Thoracic aorta (tissue), 2 donors: ENCODE measurements around the gene SCARB1. TPM values are rescaled to one million over a fixed set of nuclear protein-coding genes. Genes with fewer than 3 reads are reported as not detected.

Experiments used
- ATAC-seq: fragments of 150-250 bp; one replicate; pipeline ENCODE4 v1.8.0; 2017; ENCODE audit warnings: low read depth; ENCODE audit not compliant: insufficient number of reproducible peaks, low FRiP score
- DNase-seq: peaks from one replicate; pipeline ENCODE4 v3.0.0-alpha.2; 2020; ENCODE audit warnings: low spot score
- H3K27ac ChIP-seq, 2 donors: fragments of 200-600 bp; sonication (generic); 1 replicate in 1 of 2; 2 replicates in 1 of 2; pipeline ENCODE4 v1.5.1; 2016; ENCODE audit warnings: mild to moderate bottlenecking in 2 of 2, moderate library complexity in 2 of 2
- H3K27me3 ChIP-seq: fragments of 200-600 bp; sonication (generic); replicated peaks from 2 replicates; pipeline ENCODE4 v1.6.0; 2016; ENCODE audit warnings: mild to moderate bottlenecking; ENCODE audit not compliant: insufficient read depth
- H3K36me3 ChIP-seq: fragments of 200-600 bp; sonication (generic); one replicate; pipeline ENCODE4 v1.5.1; 2016
- H3K4me1 ChIP-seq, 2 donors: fragments of 200-600 bp; sonication (generic); 1 replicate in 1 of 2; 2 replicates in 1 of 2; pipeline versions ENCODE4 v1.5.1 to v1.6.0; 2016; ENCODE audit warnings: low read depth in 2 of 2, mild to moderate bottlenecking in 1 of 2; ENCODE audit not compliant: control insufficient read depth in 1 of 2
- H3K4me3 ChIP-seq: fragments of 200-600 bp; sonication (generic); 2 replicates; pipeline ENCODE4 v1.5.1; 2016; ENCODE audit warnings: mild to moderate bottlenecking
- H3K9me3 ChIP-seq: fragments of 200-600 bp; sonication (generic); 2 replicates; pipeline ENCODE4 v1.5.1; 2016
- total RNA-seq, 2 donors: library from RNA; depleted of rRNA; stranded (reverse); fragments of >200 nt; gene quantifications; one replicate each; pipeline versions ENCODE4 v1.1.0 to v1.2.3, GENCODE V29; 2016
- TF ChIP-seq, protein P1 (sequence below): fragments of 200-600 bp; sonication (generic); IDR thresholded peaks from one replicate; pipeline ENCODE4 v1.5.1; 2019; ENCODE audit warnings: antibody characterized with exemption

SCARB1 gene
- total RNA-seq, 2 donors from 2014 or later: 8.8 to 13.1 TPM

DNA sequence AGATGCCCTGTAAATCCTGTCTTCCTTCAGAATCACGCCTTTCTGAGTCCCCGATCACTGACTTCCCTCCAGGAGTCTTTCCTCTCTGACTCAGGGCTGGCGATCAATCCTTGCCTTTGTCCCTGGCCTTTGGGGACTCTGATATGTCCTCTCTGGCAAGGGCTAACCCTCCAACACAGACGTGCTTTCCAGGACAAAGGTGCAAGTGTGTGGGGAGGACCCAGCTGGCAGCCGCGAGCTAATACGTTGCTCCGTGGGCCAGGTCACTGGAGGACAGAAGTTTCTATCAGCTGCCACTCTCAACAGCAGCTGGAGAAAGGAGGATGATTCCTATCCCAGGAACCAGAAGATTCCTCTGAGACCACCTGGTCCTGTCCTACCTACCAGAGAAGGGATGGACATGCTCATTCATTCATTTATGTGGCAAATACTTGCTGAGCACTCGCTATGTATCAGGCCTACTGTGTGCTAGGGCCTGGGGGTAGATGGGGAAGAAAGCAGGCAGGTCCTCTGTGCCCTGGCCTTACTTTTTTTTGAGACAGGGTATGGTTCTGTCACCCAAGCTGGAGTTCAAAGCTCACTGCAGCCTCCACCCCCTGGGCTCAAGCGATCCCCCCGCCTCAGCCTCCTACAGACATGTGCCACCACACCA is 8.5 kb upstream of the SCARB1 start:
- no peaks in the 10 kb centered on the region for H3K36me3 ChIP-seq
- TF ChIP-seq, protein P1, sequence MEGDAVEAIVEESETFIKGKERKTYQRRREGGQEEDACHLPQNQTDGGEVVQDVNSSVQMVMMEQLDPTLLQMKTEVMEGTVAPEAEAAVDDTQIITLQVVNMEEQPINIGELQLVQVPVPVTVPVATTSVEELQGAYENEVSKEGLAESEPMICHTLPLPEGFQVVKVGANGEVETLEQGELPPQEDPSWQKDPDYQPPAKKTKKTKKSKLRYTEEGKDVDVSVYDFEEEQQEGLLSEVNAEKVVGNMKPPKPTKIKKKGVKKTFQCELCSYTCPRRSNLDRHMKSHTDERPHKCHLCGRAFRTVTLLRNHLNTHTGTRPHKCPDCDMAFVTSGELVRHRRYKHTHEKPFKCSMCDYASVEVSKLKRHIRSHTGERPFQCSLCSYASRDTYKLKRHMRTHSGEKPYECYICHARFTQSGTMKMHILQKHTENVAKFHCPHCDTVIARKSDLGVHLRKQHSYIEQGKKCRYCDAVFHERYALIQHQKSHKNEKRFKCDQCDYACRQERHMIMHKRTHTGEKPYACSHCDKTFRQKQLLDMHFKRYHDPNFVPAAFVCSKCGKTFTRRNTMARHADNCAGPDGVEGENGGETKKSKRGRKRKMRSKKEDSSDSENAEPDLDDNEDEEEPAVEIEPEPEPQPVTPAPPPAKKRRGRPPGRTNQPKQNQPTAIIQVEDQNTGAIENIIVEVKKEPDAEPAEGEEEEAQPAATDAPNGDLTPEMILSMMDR: no peak
- ATAC-seq (no peak), DNase-seq (no peak)
- H3K9me3 ChIP-seq: no peaks in the 10 kb centered on the region
- no peaks in the 10 kb centered on the region for H3K4me1 ChIP-seq
- H3K4me3 ChIP-seq: no peak overlapping the region
- H3K27me3 ChIP-seq: no peaks in the 10 kb centered on the region
- H3K27ac ChIP-seq: no peak overlapping the region

DNA sequence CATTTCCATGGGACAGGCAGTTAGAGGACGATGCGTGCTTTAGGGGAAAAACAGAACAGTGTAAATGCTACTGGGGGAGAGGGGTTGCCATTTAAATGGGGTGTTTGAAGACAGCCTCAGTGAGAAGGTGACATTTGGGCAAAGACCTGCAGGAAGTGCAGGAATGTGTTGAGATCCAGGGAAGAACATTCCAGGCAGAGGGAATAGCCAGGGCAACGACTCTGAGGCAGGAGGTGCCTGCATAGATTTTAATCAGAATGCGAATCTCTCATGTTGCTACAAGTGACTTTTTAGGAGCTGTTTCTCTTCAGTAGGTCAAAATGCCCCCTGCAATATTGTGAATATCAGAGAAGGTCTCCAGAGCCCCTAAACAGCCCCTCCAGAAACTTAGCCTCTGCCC is 7.6 kb upstream of the SCARB1 start:
- Histone ChIP-seq H3K4me1 (no peaks in the 10 kb centered on the region), H3K9me3 (no peaks in the 10 kb centered on the region), H3K36me3 (no peaks in the 10 kb centered on the region), H3K4me3 (no peak overlapping the region), H3K27me3 (no peaks in the 10 kb centered on the region), H3K27ac (no peak overlapping the region)
- no peak for ATAC-seq
- DNase-seq: no peak
- TF ChIP-seq, protein P1: no peak

DNA sequence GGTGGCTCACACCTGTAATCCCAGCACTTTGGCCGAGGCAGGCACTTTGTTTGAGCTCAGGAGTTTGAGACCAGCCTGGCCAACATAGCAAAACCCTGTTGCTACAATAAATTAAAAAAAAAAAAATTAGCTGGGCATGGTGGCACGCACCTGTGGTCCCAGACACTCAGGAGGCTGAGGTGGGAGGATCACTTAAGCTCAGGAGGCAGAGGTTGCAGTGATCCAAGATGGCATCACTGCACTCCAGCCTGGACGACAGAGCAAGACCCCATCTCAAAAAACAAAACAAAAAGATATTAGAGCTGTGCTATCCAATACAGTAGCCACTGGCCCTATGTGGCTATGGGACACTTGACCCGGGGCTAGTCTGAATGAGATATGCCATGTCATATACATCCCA is 6.9 kb upstream of the SCARB1 start:
- Histone ChIP-seq H3K36me3 (no peaks in the 10 kb centered on the region), H3K9me3 (no peaks in the 10 kb centered on the region), H3K27ac (no peak overlapping the region), H3K4me1 (no peaks in the 10 kb centered on the region), H3K4me3 (no peak overlapping the region), H3K27me3 (no peaks in the 10 kb centered on the region)
- TF ChIP-seq, protein P1: no peak
- ATAC-seq (no peak), DNase-seq (no peak)

DNA sequence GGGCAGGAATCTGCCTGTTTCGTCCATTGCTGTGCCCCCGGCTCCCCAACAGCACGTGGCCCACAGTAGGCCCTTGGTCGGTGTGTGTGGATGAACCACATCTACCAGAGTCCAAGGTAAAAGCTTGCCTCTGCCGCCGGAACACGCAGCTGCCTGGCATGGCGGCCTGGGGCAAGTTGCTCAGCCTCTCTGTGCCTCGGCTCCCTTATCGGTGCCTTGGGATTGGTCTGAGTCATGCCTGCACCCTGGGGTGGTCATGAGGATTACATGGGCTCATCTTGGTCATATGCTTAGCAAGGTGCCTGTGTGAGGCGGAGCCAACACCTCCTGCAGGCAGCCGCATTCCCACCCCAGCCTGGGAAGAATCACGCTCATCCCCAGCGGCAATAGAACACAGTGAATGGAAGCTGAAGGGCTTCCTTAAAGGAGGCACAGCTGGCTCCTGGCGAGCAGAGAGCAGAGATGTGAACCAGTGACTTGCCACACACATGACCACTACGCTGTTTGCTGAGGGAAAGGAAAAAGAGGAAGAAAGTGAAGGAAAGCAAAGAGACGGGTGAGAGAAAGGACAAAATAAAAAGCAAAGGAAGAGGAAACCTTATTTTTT is 5.5 kb upstream of the SCARB1 start:
- DNase-seq (no peak), ATAC-seq (no peak)
- Histone ChIP-seq H3K36me3 (no peaks in the 10 kb centered on the region), H3K9me3 (no peaks in the 10 kb centered on the region), H3K4me3 (peak overlapping the region; percentile 32), H3K4me1 (peaks cover 0 to 3% of the 10 kb centered on the region in 2 donors), H3K27me3 (no peaks in the 10 kb centered on the region), H3K27ac (peak overlapping the region in 1 of 2 donors; percentile 10)
- TF ChIP-seq, protein P1: no peak

DNA sequence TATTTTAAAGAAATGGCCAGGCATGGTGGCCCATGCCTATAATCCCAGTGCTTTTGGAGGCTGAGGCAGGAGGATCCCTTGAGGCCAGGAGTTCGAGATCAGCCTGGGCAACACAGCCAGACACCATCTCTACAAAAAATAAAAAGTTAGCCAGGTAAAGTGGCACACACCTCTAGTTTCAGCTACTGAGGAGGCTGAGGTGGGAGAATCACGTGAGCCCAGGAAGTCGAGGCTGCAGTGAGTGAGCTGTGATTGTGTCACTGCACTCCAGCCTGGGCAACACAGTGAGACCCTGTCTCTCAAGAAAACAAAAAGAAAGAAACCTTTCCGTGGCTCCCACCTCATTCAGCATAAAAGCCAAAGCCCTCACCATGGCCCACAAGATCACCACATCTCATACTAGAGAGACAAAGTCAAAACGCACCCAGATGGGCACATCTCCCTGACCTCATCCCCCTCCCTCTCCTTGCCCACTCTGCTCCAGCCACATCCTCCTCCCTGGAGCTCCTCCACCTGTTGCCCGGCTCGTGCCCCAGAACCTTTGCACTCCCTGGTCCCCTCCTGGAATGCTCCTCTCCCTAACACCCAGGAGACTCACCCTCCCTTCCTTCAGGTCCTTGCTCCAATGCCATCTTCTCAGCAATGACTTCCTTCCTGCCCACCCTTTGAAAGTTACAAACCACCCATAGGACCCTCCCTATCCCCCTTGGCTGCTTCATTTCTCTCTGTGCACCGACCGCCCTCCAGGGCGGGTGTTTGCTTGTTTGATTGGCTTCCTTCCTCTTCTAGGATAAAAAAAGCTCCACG is 4.8 kb upstream of the SCARB1 start:
- ATAC-seq (no peak), DNase-seq (no peak)
- H3K36me3 ChIP-seq: no peaks in the 10 kb centered on the region
- TF ChIP-seq, protein P1: no peak
- H3K9me3 ChIP-seq: no peaks in the 10 kb centered on the region
- peak overlapping the region in 1 of 2 donors; percentile 10 for H3K27ac ChIP-seq
- H3K4me1 ChIP-seq: peaks cover 0 to 5% of the 10 kb centered on the region in 2 donors
- no peaks in the 10 kb centered on the region for H3K27me3 ChIP-seq
- H3K4me3 ChIP-seq: peak overlapping the region; percentile 32
